Measurements from ENCODE around the gene AGAP3. TPM values are rescaled to one million over a fixed set of nuclear protein-coding genes. Genes with fewer than 3 reads are reported as not detected.

Gene AGAP3
- total RNA-seq, 1 donor from 2014 or later: 206 TPM

DNA sequence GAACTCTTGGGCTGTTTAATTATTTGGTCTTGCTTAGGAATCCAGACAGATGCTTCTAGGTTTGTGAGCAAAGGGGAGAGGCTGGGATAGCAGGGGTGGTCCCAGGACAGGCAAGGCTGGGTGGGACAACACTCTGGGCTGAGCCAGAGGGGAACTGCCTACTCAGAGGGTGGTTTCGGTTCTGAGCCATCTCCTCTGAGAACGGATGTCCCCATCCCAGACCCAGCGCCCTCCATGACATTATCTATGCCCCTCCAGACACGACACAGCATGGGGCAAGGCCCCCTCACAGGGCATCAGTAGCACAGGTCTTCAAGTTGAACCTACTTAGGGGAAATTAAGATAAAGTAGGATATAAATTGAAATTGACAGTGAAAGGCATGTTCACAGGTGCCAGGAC is 93.7 kb downstream of the AGAP3 start:
- peak overlapping the region; percentile 11 for H3K27ac Mint-ChIP-seq (ENCODE audit: unreplicated experiment)
- peaks cover 11% of the 10 kb centered on the region for H3K27me3 Mint-ChIP-seq (ENCODE audit: unreplicated experiment)
- no peak for TF ChIP-seq CTCF (IDR thresholded peaks at IDR 0.05; ENCODE audit: unreplicated experiment)
- H3K9me3 Mint-ChIP-seq (ENCODE audit: unreplicated experiment): no peaks in the 10 kb centered on the region
- H3K4me3 Mint-ChIP-seq (ENCODE audit: unreplicated experiment): no peak overlapping the region
- H3K36me3 Mint-ChIP-seq (ENCODE audit: low read depth, unreplicated experiment): no peaks in the 10 kb centered on the region
- peaks cover 9% of the 10 kb centered on the region for H3K4me1 Mint-ChIP-seq (ENCODE audit: unreplicated experiment)
- DNase-seq (ENCODE audit: low spot score): no peak

DNA sequence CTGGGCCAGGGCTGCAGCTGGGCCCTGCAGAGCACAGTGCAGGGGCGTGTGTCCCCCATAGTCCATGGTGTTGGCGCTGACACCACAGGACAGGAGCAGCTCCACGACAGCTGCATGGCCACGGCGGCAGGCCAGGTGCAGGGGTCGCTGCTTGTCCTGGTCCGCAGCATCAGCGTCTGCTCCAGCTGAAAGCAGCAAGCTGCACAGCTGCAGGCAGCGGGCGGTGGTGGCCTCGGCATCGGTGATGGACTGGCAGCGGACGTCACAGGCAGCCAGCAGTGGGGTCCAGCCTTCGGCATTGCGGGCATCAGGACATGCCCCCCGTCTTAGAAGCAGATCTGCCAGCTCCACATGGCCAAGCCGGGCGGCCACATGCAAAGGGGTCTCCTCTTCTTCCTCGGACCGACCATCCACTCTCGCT is 94.7 kb downstream of the AGAP3 start:
- TF ChIP-seq CTCF (IDR thresholded peaks at IDR 0.05; ENCODE audit: unreplicated experiment): no peak
- H3K36me3 Mint-ChIP-seq (ENCODE audit: low read depth, unreplicated experiment): no peaks in the 10 kb centered on the region
- peaks cover 13% of the 10 kb centered on the region for H3K27me3 Mint-ChIP-seq (ENCODE audit: unreplicated experiment)
- H3K4me1 Mint-ChIP-seq (ENCODE audit: unreplicated experiment): peaks cover 9% of the 10 kb centered on the region
- no peak for DNase-seq (ENCODE audit: low spot score)
- H3K9me3 Mint-ChIP-seq (ENCODE audit: unreplicated experiment): no peaks in the 10 kb centered on the region
- H3K27ac Mint-ChIP-seq (ENCODE audit: unreplicated experiment): no peak overlapping the region
- no peak overlapping the region for H3K4me3 Mint-ChIP-seq (ENCODE audit: unreplicated experiment)

- H3K4me3 Mint-ChIP-seq (ENCODE audit: unreplicated experiment): no peak overlapping the region
- peaks cover 9% of the 10 kb centered on the region for H3K4me1 Mint-ChIP-seq (ENCODE audit: unreplicated experiment)
- H3K27ac Mint-ChIP-seq (ENCODE audit: unreplicated experiment): no peak overlapping the region
- DNase-seq (ENCODE audit: low spot score): no peak
- H3K36me3 Mint-ChIP-seq (ENCODE audit: low read depth, unreplicated experiment): no peaks in the 10 kb centered on the region
- no peak for TF ChIP-seq CTCF (IDR thresholded peaks at IDR 0.05; ENCODE audit: unreplicated experiment)
- no peaks in the 10 kb centered on the region for H3K9me3 Mint-ChIP-seq (ENCODE audit: unreplicated experiment)
- H3K27me3 Mint-ChIP-seq (ENCODE audit: unreplicated experiment): peaks cover 15% of the 10 kb centered on the region
These were observed 99.7 kb downstream of the AGAP3 start for GRCh38 chr7:151185762-151186639.

DNA sequence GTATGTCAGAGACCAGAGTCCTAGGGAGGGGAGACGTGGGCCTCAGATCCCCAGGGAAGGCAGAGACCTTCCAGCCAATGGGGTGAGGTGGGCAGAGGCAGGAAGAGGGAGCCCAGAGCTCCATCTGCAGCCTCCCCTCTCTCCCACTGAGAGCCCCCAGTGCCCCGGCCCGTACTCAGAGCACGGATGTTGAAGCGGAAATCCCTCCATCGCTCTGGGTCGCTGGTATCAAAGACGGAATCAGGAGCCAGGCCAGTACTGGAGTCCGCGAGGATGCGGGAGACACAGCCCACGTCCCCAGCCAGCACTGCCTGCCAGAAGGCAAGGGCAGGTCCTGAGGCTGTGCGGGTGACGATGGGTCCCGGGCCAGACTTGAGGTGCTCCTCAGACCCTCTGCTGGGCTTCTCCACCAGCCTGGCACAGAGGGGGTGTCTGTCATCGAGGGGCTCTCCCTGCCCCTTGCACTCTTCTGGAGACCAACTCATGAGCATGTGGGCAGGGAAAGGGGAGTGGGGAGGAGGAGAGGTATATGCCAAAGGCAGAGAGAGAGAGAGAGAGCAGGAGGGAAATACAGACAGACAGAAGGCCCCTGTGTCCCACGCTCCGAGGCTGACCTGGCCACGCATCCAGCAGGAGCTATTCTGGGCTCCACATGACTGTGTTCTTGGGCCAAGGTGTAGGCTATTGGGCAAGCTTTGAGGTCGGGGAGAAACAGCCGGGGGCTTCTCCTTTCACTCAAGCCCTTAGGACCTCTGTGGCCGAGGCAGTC is 100.5 kb downstream of the AGAP3 start, which contains the start of gene ASB10:
ASB10 (minus strand) TSS at position 611 of the 769 bp plus-strand sequence; CDS start at position 491, 120 bp downstream.
- Mint-ChIP-seq H3K36me3 (ENCODE audit: low read depth, unreplicated experiment) (no peaks in the 10 kb centered on the region), H3K27ac (ENCODE audit: unreplicated experiment) (no peak within 1 kb of the TSS), H3K4me1 (ENCODE audit: unreplicated experiment) (peaks cover 17% of the 10 kb centered on the region), H3K9me3 (ENCODE audit: unreplicated experiment) (no peaks in the 10 kb centered on the region), H3K27me3 (ENCODE audit: unreplicated experiment) (peaks cover 16% of the 10 kb centered on the region), H3K4me3 (ENCODE audit: unreplicated experiment) (no peak within 1 kb of the TSS)
- DNase-seq (ENCODE audit: low spot score): no peak
- TF ChIP-seq CTCF (IDR thresholded peaks at IDR 0.05; ENCODE audit: unreplicated experiment): no peak
